ENCODE results near the gene TRIM28. TPM values are rescaled to one million over a fixed set of nuclear protein-coding genes. Genes with fewer than 3 reads are reported as not detected.
A peak's percentile ranks its signal among the peaks of the same experiment; 100 is the strongest.

TRIM28 gene
- total RNA-seq, 1 donor from 2014 or later: 274 TPM

DNA sequence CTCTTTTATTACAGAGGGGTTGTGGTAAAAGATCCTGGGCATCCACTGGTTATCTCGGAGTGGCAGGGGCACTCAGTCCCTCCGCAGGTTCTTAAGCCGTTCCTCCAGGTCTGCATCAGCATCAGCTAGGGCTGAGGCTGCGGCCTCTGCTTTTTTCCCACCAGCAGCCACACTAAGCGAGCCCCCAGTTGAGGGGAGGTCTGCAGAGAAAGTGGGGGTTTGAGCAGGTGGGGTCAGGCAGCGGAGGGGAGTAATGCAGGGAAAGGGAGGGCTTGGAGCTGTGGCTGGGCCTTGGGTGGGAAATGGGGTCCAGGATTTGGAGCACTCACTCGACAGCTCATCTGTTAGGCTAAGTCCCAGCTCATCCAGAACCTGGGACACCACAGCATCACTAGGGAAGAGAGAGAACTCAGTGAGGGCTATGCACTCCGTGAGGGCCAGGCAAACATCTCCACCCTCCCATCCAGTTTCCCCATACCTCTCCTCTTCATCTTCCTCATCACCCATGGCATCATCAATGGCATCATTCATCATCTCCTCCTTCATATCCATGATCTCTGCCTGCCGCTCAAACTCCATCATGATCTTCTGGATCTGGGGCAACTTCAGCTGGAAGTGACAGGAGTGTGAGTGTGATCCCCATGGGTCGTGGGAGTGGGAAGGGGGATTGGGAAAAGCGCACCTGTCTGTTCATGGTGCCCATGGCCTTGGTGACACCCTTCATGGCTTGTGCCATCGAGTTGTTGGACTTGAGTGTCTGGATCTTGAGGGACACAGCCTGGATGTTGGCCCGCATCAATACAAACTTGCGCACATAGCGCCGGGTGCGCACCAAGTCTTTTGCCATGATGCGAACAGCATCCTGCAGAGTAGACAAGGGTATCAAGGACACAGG is 8.0 kb downstream of the TRIM28 start:
- H3K36me3 ChIP-seq: peaks cover 0 to 69% of the 10 kb centered on the region in 2 donors
- intact Hi-C loops (cut with DNase I): no loop called here

GRCh38 chr19:58552655-58553054 is 8.8 kb downstream of the TRIM28 start:
- no peak overlapping the region for H3K4me3 ChIP-seq
- intact Hi-C loops (cut with DNase I): no loop called here
- no peak overlapping the region for H3K27ac ChIP-seq
- H3K36me3 ChIP-seq: peaks cover 0 to 61% of the 10 kb centered on the region in 2 donors
- no peak for DNase-seq (ENCODE audit: extremely low spot score in 2 of 2)
- no peaks in the 10 kb centered on the region for H3K27me3 ChIP-seq
- peaks cover 42% of the 10 kb centered on the region for H3K4me1 ChIP-seq
- TF ChIP-seq POLR2A (IDR thresholded peaks at IDR 0.05) (no peak), POLR2AphosphoS5 (IDR thresholded peaks at IDR 0.05; ENCODE audit: insufficient read depth in 1 of 2, low read depth in 1 of 2) (no peak)
- TF ChIP-seq, protein P1, sequence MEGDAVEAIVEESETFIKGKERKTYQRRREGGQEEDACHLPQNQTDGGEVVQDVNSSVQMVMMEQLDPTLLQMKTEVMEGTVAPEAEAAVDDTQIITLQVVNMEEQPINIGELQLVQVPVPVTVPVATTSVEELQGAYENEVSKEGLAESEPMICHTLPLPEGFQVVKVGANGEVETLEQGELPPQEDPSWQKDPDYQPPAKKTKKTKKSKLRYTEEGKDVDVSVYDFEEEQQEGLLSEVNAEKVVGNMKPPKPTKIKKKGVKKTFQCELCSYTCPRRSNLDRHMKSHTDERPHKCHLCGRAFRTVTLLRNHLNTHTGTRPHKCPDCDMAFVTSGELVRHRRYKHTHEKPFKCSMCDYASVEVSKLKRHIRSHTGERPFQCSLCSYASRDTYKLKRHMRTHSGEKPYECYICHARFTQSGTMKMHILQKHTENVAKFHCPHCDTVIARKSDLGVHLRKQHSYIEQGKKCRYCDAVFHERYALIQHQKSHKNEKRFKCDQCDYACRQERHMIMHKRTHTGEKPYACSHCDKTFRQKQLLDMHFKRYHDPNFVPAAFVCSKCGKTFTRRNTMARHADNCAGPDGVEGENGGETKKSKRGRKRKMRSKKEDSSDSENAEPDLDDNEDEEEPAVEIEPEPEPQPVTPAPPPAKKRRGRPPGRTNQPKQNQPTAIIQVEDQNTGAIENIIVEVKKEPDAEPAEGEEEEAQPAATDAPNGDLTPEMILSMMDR (IDR thresholded peaks at IDR 0.05): no peak
- no peaks in the 10 kb centered on the region for H3K9me3 ChIP-seq

More for the DNA sequence above, 8.0 kb downstream of the TRIM28 start:
- no peak for TF ChIP-seq POLR2AphosphoS5 (IDR thresholded peaks at IDR 0.05; ENCODE audit: insufficient read depth in 1 of 2, low read depth in 1 of 2)
- TF ChIP-seq, protein P1 (IDR thresholded peaks at IDR 0.05): no peak
- no peak for TF ChIP-seq POLR2A (IDR thresholded peaks at IDR 0.05)
- H3K27ac ChIP-seq: no peak overlapping the region
- H3K4me3 ChIP-seq: no peak overlapping the region
- H3K9me3 ChIP-seq: no peaks in the 10 kb centered on the region
- DNase-seq (ENCODE audit: extremely low spot score in 2 of 2): peak in 1 of 2 donors; percentile 82
- no peaks in the 10 kb centered on the region for H3K27me3 ChIP-seq
- peaks cover 42% of the 10 kb centered on the region for H3K4me1 ChIP-seq

- TF ChIP-seq, protein P1 (IDR thresholded peaks at IDR 0.05): no peak
- TF ChIP-seq POLR2A (IDR thresholded peaks at IDR 0.05) (no peak), POLR2AphosphoS5 (IDR thresholded peaks at IDR 0.05; ENCODE audit: insufficient read depth in 1 of 2, low read depth in 1 of 2) (no peak)
- intact Hi-C loops (cut with DNase I): no loop called here
- no peaks in the 10 kb centered on the region for H3K27me3 ChIP-seq
- H3K4me1 ChIP-seq: peaks cover 44% of the 10 kb centered on the region
- peak overlapping the region; percentile 96 for H3K27ac ChIP-seq
- peaks cover 0 to 48% of the 10 kb centered on the region in 2 donors for H3K36me3 ChIP-seq
- peak overlapping the region; percentile 71 to 73 for H3K4me3 ChIP-seq
- peak in 1 of 2 donors; percentile 88 for DNase-seq (ENCODE audit: extremely low spot score in 2 of 2)
- no peaks in the 10 kb centered on the region for H3K9me3 ChIP-seq
Measured at GRCh38 chr19:58553799-58554493, 10.1 kb downstream of the TRIM28 start.

DNA sequence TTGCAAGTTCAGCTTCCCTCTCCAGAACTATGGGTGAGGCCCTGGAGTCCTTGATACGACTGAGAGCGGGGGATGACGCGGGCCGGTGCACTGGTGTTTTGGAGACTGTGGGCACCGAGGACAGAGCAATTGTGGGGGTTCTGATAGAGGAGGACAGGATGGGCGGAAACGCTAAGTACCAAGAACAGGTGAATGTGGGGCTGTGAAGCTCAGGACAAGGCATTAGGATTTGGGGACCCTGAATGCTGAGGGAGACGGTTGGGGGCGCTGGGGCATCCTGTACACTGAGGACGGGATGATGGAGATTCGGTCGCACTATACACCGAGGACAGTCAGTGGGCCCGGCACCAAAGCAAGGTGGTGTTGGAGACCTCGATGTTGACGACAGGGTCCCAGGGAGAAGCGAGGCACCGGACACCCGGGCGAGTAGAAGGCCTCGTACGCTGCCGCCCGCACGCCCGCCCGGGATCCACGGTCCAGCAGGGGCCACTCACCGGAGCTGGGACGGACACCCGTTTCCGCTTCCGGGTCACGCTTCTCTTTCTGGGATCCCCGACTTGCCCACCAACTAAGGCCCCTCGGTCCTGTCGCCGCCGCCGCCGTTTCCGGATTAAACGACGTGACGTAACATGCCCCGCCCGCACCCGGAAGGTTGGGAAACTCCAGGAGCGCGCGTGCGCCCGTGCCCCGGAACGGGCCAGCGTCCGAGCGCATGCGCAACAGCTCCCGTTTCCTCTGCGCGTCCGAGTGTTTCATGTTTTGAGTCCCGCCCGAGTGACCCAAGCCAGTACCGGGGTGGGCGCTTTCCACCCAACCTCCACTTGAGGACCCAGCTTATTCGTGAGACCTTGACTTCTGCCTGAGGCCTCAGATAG is 10.9 kb downstream of the TRIM28 start, which contains the start of gene CHMP2A:
TSS of gene CHMP2A (minus strand) at position 612 of the 875 bp plus-strand sequence. CDS start 893 bp downstream, outside the sequence.
- DNase-seq (ENCODE audit: extremely low spot score in 2 of 2): peak; percentile 97 to 98
- TF ChIP-seq, protein P1 (IDR thresholded peaks at IDR 0.05): no peak
- TF ChIP-seq POLR2AphosphoS5 (IDR thresholded peaks at IDR 0.05; ENCODE audit: insufficient read depth in 1 of 2, low read depth in 1 of 2) (peak; percentile 92 to 97), POLR2A (IDR thresholded peaks at IDR 0.05) (peak in 1 of 2 donors; percentile 47)
- H3K4me3 ChIP-seq: peak within 1 kb of the TSS; percentile 71 to 73
- H3K4me1 ChIP-seq: peaks cover 47% of the 10 kb centered on the region
- no peaks in the 10 kb centered on the region for H3K9me3 ChIP-seq
- H3K36me3 ChIP-seq: peaks cover 0 to 40% of the 10 kb centered on the region in 2 donors
- H3K27ac ChIP-seq: peak within 1 kb of the TSS; percentile 96
- intact Hi-C loops (cut with DNase I): no loop called here
- H3K27me3 ChIP-seq: no peaks in the 10 kb centered on the region
